Prostate gland (tissue), 2 donors: ENCODE data around the gene FANCB. TPM values are rescaled to one million over a fixed set of nuclear protein-coding genes. Genes with fewer than 3 reads are reported as not detected.

ENCODE experiments used
- DNase-seq: peaks from one replicate; pipeline ENCODE4 v3.0.0-alpha.2; 2019; ENCODE audit warnings: low spot score
- H3K27ac ChIP-seq, 2 donors: fragments of 200-600 bp; sonication (generic); 2 replicates each; pipeline ENCODE4 v1.5.1; 2017 to 2019
- H3K27me3 ChIP-seq: fragments of 200-600 bp; sonication (generic); replicated peaks from 2 replicates; pipeline ENCODE4 v1.5.1; 2019; ENCODE audit not compliant: insufficient read depth
- H3K36me3 ChIP-seq, 2 donors: fragments of 200-600 bp; sonication (generic); 1 replicate in 1 of 2; 2 replicates in 1 of 2; pipeline versions ENCODE4 v1.5.1 to v1.8.1; 2017 to 2019
- H3K4me1 ChIP-seq: fragments of 200-600 bp; sonication (generic); replicated peaks from 2 replicates; pipeline ENCODE4 v1.5.1; 2019
- H3K4me3 ChIP-seq, 2 donors: fragments of 200-600 bp; sonication (generic); 2 replicates each; pipeline ENCODE4 v1.5.1; 2017 to 2019
- H3K9me3 ChIP-seq: fragments of 200-600 bp; sonication (generic); 2 replicates; pipeline ENCODE4 v1.5.1; 2017
- CTCF ChIP-seq, 4 experiments: fragments of 200-600 bp in 2 of 4; fragments of 450-650 bp in 2 of 4; sonication (generic) in 2 of 4; IDR thresholded peaks; 1 replicate in 3 of 4; 2 replicates in 1 of 4; pipeline ENCODE4 v1.5.1; 2016 to 2019; ENCODE audit warnings: antibody characterized with exemption in 4 of 4, mild to moderate bottlenecking in 2 of 4, moderate library complexity in 2 of 4
- POLR2A ChIP-seq: fragments of 450-650 bp; IDR thresholded peaks from one replicate; pipeline ENCODE4 v1.6.1; 2016; ENCODE audit warnings: antibody characterized with exemption, mild to moderate bottlenecking
- POLR2AphosphoS5 ChIP-seq: sonication (generic); formaldehyde crosslinking; IDR thresholded peaks from one replicate; pipeline ENCODE4 v1.6.1; 2017; ENCODE audit warnings: antibody characterized with exemption
- WGBS: methylation state at CpG from one replicate; pipeline ENCODE4 v1.1.5; 2018; 5-methylcytosine and 5-hydroxymethylcytosine counted together
- intact Hi-C: fragments of 100-400 bp; cut with DNase I; formaldehyde crosslinking; loops from one replicate; pipeline ENCODE4 v1.14.2; 2022
- total RNA-seq, 2 donors: library from RNA; depleted of rRNA; stranded (reverse); fragments of >200 nt; gene quantifications; one replicate each; pipeline ENCODE4 v1.1.0, GENCODE V29; 2016

FANCB gene
- total RNA-seq, 2 donors from 2014 or later: 2.4 to 5.1 TPM

DNA sequence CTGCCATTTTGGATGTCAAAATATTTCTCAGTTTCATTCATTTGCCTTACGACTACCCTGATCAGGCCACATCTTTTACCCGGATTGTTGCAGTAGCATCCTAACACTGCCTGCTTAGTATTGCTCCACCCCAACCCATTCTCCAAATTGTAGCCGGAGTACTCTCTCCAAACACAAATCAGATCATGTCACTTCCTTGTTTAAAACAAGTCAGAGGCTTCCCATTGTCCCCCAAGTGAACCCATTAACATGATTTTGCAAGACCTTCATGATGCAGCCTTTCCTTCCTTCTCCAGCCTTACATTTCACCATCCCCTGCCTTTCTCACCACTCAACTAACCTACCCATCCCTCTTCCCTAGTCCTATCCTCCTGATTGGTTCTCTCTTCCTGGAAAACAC, 53.1 kb downstream of the FANCB start:
- no peak for TF ChIP-seq CTCF (IDR thresholded peaks at IDR 0.05)
- TF ChIP-seq POLR2A: no peak
- TF ChIP-seq POLR2AphosphoS5: no peak
- no peak for DNase-seq
- no peaks in the 10 kb centered on the region for H3K4me1 ChIP-seq
- intact Hi-C loops: no loop called here
- WGBS: 98% methylated on average over 3 of the region's 3 CpGs
- no peaks in the 10 kb centered on the region for H3K9me3 ChIP-seq
- H3K27me3 ChIP-seq: no peaks in the 10 kb centered on the region
- H3K4me3 ChIP-seq: no peak overlapping the region
- H3K27ac ChIP-seq: no peak overlapping the region
- no peaks in the 10 kb centered on the region for H3K36me3 ChIP-seq

GRCh38 chrX:14817571-14817970, 55.3 kb downstream of the FANCB start:
- no peak for DNase-seq
- H3K27ac ChIP-seq: no peak overlapping the region
- intact Hi-C loops: no loop called here
- H3K9me3 ChIP-seq: no peaks in the 10 kb centered on the region
- TF ChIP-seq POLR2AphosphoS5 (no peak), CTCF (IDR thresholded peaks at IDR 0.05) (no peak), POLR2A (no peak)
- WGBS: 88% methylated on average over 2 of the region's 2 CpGs
- no peaks in the 10 kb centered on the region for H3K36me3 ChIP-seq
- no peaks in the 10 kb centered on the region for H3K27me3 ChIP-seq
- no peaks in the 10 kb centered on the region for H3K4me1 ChIP-seq
- H3K4me3 ChIP-seq: no peak overlapping the region

- Histone ChIP-seq H3K9me3 (no peaks in the 10 kb centered on the region), H3K27me3 (no peaks in the 10 kb centered on the region), H3K36me3 (no peaks in the 10 kb centered on the region), H3K4me3 (no peak overlapping the region), H3K4me1 (no peaks in the 10 kb centered on the region), H3K27ac (no peak overlapping the region)
- intact Hi-C loops: no loop called here
- TF ChIP-seq POLR2AphosphoS5: no peak
- TF ChIP-seq POLR2A: no peak
- no peak for TF ChIP-seq CTCF (IDR thresholded peaks at IDR 0.05)
- no peak for DNase-seq
- WGBS: 93% methylated on average over 1 of the region's 1 CpG
Observed at GRCh38 chrX:14802943-14803710, 69.7 kb downstream of the FANCB start.

DNA sequence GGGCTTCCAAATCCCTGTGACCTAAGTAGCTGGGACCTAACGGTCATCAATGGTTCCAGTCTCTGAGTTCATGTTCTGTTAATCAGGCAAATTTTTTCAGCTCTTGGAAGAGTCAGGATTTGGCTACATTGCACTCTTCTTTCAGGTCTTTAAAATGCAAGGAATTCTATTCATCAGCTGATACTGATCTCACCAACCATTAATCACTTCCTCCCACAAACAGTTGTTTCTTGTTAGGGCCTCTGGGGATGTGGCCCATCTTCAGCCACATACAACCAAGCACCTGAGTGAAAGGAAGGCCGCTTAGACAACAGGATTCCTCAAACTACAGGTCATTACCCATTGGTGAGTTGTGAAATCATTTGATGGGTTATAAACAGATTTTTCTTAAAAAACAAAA, 71.7 kb downstream of the FANCB start:
- intact Hi-C loops: no loop called here
- H3K27me3 ChIP-seq: no peaks in the 10 kb centered on the region
- no peak overlapping the region for H3K4me3 ChIP-seq
- no peak overlapping the region for H3K27ac ChIP-seq
- DNase-seq: no peak
- TF ChIP-seq CTCF (IDR thresholded peaks at IDR 0.05) (no peak), POLR2AphosphoS5 (no peak), POLR2A (no peak)
- no peaks in the 10 kb centered on the region for H3K9me3 ChIP-seq
- H3K4me1 ChIP-seq: no peaks in the 10 kb centered on the region
- H3K36me3 ChIP-seq: no peaks in the 10 kb centered on the region
- WGBS: 57% methylated on average over 2 of the region's 2 CpGs

DNA sequence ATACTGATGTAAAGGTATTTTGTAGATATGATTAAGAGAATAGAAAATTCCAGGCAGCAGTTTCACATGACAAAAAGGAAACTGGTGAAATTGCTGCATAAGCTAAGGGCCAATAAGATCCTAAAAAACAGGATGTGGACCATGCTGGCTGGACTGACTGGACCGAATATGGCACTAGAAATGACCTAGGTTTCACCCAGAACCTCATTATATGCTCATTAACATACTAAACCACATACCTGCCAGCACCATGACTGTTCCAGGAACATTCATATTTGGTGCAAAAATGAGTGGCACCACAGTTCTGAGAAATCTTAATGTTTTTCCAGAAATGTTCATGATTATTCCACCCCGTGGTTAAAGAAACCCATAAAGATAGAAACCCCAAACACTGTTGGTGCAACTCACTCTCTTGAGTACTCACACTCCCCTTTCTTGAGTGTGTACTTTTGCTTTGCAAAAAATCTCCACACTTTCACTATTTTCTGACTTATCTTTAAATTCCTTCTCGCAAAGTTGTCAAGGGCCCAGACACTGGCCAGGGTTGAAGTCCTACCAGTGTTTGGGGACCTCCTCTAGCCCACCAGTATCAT, 74.0 kb downstream of the FANCB start:
- Histone ChIP-seq H3K4me3 (no peak overlapping the region), H3K36me3 (no peaks in the 10 kb centered on the region), H3K9me3 (no peaks in the 10 kb centered on the region), H3K4me1 (no peaks in the 10 kb centered on the region), H3K27ac (no peak overlapping the region), H3K27me3 (no peaks in the 10 kb centered on the region)
- 92% methylated on average over 3 of the region's 3 CpGs for WGBS
- DNase-seq: no peak
- TF ChIP-seq CTCF (IDR thresholded peaks at IDR 0.05) (no peak), POLR2AphosphoS5 (no peak), POLR2A (no peak)
- intact Hi-C loops: no loop called here
